Activated CD8-positive, alpha-beta memory T cell treated with anti-CD3 and anti-CD28 coated beads, Interleukin-2, amount 50 U/mL, for 24 hours (primary cell): ENCODE measurements around the gene ALX4.

Source experiments
- DNase-seq: peaks from one replicate; pipeline ENCODE4 v3.0.0-alpha.2; 2020; ENCODE audit errors: extremely low read depth

The ALX4 gene

DNA sequence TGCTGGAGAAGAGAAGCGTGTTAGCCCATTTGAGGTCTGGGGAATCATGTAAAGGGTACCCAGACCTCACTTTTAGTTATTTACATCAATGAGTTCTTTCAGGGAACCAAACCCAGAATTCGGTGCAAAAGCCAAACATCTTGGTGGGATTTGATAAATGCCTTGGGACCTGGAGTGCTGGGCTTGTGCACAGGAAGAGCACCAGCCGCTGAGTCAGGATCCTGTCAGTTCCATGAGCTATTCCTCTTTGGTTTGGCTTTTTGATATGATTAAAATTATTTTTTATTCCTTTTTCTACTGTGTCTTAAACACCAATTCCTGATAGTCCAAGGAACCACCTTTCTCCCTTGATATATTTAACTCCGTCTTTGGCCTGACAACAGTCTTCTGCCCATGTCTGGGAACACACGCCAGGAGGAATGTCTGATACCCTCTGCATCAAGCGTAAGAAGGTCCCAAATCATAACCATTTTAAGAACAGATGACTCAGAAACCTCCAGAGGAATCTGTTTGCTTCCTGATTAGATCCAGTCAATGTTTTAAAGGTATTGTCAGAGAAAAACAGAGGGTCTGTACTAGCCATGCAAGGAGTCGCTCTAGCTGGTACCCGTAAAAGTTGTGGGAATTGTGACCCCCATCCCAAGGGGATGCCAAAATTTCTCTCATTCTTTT, 65.2 kb downstream of the ALX4 start:
- DNase-seq = no peak

DNA sequence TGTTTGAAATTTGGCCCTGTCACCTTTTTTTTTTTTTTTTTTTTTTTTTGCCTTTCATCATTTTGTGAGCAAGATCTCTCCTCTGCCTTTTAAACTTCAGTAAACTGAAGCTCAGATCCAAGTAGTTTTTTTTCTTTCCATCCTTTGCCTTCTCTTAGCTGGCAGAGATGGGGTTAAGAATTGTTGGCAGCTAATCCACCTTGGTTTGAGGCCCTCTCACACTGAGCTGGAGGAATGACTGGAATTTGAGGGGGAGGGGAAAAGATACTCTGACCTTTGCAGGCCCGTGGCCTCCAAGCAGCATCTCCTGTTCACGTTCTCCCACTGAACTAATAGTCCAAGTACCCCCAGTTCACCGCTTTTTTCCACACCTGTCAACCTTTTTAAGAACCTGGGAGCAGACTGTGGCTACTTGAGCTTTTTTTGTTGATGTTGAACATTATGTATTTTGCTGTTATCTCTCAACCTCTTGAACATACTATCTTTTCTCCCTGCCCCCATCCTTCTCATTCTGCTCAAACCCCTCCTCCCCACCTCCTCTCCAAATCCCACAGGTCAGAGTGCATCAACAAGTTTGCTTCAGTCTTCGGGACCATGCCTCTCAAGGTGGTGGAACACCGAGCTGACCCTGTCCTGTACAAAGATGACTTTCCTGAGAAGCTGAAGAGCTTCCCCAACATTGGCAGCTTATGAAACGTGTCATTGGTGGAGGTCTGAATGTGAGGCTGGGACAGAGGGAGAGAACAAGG, 66.2 kb downstream of the ALX4 start:
- DNase-seq = no peak

DNA sequence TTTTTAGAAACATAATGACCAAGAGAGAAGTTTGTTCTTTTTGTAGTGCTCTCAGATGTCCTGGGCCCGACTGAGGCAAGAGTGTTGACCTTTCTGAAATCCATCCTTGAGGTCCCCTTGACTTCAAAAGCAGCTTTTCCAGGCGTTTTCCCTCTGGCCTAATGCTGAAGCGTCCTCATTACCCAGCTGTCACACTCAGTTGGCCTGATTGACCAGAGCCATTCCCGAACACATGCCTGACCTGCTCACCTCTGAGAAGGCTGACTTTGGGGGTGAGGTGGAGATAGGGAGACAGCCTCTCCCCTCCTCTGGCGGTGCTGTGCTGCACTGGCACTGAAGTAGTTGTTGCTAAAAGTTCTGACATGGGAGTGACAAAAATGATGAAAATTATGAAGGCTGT, 66.9 kb downstream of the ALX4 start:
- no peak for DNase-seq

DNA sequence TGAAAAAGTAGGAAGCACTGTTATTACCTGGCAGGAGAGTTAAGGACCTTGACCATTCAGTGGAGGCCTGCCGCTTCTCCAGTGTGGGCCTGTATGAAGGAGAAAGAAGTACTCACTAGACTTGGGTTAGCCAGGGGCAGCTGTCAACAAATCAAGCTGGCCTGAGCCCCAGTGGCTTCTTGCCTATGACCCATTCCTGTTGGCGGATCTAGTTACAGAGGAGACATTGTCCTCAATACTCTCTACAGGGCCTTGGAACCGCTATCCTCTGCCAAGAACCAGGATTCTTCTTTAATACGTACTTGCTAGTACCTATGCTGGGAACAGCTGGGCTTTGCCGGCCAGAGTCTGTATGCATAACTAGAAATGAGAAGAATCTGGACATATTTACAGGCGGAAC, 68.1 kb downstream of the ALX4 start:
- DNase-seq = no peak

DNA sequence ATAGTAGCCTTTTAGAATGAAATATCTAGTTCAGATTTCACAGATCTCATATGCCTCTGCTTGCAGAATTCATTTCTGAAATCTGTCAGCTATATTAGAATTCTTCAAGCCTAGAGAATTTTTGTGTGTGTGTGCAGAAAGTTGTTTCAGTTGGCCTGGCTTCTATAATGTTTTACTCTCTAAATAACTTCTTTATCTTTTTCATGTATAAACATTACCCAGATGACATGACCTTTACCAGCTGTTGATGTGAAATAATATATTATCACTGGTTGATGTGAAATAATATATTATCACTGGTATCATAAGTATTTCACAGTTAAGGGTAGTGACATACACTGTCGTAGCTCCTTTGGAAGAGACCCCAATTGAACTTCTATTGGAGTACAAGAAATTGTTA, 72.8 kb downstream of the ALX4 start:
- no peak for DNase-seq

DNA sequence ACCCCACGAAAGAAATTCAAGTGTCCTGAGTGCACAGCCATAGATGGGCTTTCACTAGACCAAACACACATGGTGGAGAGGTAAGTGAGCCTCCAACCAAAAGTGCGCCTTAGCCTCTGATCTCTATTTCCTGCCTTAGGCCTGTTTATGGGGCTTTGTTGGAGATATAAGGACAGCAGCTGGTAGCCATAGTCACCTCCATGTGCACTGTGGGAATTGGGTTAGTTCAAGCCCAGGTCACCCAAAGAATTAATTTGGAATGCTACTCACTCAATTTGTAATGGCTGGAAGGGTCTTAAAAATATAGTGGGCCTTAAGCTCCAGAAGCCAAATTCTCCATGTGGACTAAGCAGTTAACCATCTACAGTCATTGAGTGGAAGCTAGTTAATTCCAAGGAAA, 73.6 kb downstream of the ALX4 start:
- no peak for DNase-seq

DNA sequence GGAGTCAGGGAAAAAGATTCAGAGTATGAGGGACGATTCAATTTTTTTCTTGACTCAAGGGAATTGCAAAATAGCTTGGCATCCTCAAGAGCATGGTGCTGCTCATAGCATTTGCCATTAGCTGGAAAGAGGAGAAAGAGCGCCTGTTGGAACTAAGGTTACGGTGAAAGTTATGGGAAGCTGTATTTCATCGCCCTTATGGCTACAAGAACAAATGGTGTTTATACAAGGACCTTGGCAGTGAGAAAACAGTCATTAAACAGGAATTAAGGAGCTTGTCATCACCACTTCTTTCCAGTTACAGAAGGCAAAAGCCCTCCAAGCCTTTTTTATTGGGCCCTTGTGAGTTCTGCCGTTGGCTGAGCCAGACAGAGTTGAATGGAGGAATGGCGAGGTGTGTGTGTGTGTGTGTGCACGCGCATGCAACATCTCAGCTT, 74.2 kb downstream of the ALX4 start:
- DNase-seq = no peak

DNA sequence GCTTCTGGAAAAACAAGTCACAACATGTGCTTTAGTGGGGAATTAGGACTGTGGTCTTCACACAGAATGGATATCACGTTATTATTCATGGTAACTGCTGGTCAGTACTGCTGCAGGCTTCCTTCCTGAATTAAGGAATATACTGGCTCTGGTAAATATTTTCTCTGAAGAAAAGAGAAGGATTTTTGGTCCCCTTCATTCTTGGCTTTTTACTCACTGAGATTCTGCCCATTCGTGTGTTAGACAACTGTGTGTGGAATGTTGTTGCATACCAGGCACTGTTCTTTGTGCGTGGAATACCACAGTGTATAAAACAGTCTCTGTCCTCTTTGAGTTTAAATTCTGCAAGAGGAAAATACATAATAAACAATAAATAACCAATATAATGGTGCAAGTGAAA, 80.3 kb downstream of the ALX4 start:
- DNase-seq = no peak

DNA sequence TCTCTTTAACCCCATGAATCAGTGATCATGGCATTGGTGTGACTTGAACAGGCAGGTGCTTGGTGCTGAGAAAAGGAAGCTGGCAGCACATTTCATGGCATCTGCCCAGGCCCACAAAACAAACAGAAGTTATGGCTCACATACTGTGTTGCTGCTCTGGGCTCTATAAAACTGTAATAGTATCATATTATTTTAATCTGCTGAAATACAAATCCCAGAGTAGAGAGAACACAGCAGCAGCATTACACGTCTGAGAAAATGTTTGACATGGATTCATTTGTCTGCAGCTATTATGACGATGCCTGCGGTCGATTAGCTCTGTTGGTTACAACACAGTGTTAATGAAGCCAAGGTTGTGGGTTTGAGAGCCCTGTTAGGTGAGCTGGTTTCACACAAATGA, 80.8 kb downstream of the ALX4 start:
- no peak for DNase-seq

DNA sequence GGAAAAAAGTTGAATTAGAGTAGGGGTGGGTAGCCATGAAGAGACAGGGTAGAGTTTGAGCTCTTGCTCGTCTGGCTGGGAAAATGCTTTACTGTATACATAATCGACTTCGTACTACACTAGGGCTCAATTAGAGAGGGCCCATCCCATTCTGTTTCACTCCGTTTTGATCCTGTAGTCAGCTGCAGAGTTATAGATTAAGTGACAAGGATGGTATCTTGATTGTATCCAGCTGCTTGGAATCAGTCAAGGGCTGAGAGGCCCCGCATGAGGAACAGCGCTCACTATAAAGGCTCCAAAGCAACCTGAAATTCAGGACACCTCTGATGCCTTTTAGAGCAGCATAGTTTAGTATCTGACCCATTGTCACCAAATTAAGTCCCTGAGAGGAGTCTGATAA, 81.6 kb downstream of the ALX4 start:
- DNase-seq = no peak

DNA sequence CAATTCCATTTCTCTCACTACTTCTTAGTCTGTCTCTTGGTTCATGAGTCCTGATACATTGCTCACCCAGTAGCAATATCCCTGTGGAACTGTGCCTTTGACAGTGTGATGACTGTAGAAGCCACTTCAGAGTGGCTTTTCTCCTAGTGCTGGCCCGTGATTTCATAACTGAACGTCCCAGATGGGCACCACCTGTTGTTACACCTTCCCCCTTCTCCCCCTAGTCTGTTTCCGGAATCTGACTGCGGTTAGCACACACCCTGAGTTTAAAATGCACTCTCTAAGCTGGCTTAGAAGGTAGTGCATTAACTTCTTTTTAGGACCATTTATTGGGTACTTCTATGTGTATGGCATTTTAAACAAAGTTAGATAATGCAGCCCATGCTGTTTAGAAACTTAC, 83.0 kb downstream of the ALX4 start:
- no peak for DNase-seq

DNA sequence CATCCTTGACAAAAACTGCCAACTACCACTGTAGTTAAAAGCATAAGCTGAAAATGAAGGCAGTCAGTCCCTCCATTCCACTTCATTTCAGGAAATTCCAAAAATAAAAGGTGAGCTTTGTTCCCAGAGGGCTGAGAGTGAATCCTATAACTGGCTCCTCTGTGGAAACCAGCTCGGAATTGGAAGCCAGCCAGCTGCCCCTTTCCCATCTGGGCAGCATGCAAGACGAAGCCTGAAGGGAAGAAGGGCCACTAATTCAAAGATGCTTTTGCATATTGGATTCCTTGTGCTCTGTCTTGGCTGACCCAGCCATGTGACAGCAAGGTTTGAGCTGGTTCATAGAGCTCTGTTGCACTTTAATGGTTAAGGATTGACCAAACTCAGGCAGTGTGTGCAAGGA, 83.4 kb downstream of the ALX4 start:
- no peak for DNase-seq

DNA sequence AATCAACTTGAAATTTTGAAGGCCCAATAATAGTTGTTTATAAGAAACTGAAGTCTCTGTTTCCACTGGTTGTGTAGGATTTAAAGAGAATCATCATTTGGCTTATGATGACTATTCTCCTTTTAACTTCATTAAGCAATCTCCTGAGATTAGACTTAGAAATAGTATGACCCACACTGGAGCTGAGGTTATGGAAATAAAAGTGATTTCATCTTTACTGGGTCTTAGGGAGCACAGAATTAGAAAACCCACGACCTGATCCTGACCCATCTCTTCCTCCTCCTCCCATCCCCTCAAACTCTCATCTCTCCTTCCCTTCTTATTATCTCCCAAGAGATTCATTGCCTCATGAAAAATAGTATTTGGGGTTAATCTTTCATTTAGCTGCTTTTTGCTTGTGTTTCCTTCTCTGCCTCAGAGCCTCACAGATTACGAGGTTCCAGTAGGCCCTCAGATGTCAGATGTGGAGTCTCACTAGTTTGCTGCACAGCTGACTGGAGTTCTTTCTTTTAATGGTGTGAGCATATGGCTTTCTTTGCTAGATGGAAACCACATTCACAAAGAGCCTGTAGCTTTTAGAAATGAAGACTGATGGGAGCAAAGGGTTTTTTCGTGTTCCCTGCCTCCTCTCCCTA, 85.0 kb downstream of the ALX4 start:
- DNase-seq = no peak

DNA sequence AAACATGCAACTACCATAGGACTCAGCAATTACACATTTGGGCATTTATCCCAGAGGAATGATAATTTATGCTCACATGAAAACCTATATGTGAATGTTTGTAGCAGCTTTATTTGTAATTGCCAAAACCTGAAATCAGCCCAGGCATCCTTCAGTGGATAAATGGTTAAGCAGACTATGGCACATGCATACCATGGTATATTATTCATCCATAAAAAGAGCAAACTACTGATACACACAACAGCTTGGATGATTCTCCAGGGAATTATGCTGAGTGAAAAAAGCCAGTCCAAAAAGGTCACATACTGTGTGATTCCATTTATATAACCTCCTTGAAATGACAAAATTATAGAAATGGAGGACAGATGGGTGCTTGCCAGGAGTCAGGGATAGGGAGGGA, 86.7 kb downstream of the ALX4 start:
- DNase-seq = no peak

DNA sequence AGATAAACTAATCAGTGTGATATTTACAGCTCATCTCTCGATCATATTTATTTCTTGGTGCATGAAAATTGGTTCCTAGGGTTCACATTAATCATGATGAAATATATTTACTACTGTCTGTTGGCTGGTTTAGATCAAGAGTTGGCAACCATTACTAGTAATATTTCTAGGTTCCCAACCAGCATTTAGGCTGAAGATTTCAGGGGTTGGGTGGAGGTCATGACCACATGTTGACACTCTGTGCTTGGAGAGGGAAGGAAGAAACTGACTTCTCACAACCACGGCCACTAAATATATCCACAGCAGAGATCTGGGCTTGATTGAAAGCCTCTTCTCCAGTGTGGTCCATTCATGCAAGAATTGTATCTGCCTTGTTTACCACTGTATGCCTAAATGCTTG, 87.9 kb downstream of the ALX4 start:
- no peak for DNase-seq

DNA sequence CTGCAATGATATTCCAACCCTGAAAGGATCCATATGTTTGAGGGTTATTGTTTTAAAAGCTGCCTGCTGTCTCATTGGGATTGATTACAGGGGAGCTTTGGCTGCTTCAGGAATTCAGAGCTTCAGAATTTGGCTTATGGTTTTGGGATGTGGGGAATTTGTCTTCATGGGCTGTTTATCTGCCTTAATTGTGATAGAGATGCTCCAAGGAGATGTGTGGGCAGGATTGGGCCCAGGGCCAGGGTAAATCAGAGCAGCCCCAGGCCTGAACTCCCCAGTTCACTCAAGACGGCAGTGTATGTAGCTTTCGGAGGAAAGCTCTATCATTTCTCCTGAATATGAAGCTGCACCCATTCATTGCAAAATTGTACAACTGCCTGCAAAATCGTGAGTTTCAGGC, 88.5 kb downstream of the ALX4 start:
- DNase-seq = no peak

DNA sequence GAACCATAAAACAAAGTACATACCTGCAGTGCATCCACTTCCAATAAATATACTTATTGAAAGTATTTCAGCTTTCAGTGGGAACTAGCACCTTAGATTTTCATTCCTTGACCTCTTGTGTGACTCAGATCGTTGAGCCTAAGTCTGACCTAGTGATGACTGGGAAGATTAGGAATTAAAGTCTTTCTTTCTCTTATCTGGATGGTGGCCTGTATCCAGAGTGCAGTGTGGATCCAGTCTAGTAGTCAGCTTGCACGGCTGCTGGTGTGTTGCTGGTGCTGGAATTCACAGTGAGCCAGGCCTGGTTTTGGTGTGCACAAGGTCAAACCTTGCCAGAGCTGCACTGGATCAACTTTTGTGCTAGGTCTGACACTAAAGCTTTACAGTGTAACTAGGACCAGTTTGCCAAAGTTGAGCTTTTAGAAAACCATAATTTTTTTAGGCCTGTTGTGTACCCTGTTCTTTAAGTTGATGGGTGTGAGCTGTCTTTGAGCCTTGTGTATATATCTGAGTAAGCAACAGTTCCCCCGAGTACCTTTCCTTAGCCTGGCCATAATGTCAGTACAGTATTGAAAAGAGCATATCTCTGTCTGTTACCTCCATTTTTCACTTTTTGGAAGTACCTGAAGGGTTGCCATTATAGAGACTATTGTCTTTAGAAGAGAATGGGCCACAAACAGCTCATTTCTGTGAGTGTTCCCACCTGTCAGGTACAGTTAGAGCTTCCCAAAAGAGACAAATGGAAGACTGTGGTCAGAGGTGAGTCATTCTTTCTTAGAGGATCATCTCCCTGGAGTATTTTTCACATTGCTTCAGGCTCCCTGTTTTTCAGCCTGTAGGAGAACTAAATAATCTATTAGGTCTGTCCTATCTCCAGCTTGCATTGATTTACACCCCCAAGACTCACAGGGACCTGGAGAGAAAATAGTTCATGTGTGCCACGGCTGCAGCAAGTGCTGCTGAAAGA, 89.8 kb downstream of the ALX4 start:
- DNase-seq = no peak

DNA sequence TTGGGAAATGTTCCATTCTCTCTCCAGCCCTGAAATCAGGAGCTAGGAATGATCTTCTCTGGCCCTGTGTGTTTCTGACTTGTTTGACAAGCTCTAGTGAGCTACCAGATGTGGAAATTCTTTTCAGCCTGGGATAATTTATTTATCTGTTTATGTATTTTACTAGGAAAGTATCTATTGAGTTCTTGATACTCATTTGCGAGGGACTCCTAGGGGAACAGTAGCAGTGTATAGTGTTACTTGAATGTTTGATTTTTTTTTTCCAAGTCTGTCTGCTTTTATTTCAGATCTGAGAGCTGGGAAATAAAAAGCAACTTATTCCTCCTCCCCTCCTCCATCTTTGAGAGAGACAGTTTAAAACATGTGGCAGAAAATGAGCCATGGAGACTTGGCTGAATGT, 92.5 kb downstream of the ALX4 start:
- no peak for DNase-seq

DNA sequence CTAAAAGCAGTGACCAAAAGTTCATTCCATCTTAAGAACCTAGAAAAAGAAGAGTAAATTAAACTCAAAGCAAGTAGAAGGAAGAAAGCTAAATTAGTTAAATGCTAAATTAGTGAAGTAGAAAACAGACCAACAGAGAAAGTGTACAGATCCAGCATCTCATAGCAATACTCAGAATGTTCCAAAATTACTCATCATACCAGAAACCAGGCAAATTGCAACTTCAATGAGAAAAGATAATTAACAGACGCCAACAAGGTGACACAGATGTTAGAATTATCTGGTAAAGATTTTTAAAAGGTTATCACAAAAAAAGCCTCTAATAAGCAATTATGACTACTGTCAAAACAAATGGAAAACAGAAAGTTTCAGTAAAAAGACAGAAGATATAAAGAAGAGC, 96.8 kb downstream of the ALX4 start:
- no peak for DNase-seq

DNA sequence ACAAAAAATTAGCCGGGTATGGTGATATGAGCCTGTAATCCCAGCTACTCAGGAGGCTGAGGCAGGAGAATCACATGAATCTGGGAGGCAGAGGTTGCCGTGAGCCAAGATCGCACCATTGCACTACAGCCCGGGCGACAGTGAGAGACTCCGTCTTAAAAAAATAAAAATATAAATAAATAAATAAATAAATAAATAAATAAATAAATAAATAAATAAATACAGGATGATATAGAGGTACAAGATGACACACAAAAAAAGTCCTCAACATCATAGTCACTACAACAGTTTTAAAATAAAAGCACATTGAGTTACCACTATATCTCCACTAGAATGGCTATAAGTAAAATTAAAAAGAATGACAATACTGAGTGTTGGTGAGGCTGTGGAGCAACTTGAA, 97.8 kb downstream of the ALX4 start:
- no peak for DNase-seq
